Gastroesophageal sphincter (tissue), 3 donors: ENCODE measurements around the gene MOB3B.

Experiments
- CTCF ChIP-seq, 4 experiments: fragments of 200-600 bp in 2 of 4; fragments of 450-650 bp in 2 of 4; sonication (generic) in 1 of 4; IDR thresholded peaks; one replicate each; pipeline ENCODE4 v1.5.1; 2017 to 2019; ENCODE audit warnings: antibody characterized with exemption in 4 of 4, mild to moderate bottlenecking in 2 of 4, moderate library complexity in 2 of 4
- POLR2A ChIP-seq, 2 donors: fragments of 450-650 bp; IDR thresholded peaks; one replicate each; pipeline ENCODE4 v1.6.1; 2017; ENCODE audit warnings: antibody characterized with exemption in 2 of 2, mild to moderate bottlenecking in 2 of 2, moderate library complexity in 1 of 2
- POLR2AphosphoS5 ChIP-seq: sonication (generic); formaldehyde crosslinking; IDR thresholded peaks from one replicate; pipeline ENCODE4 v1.6.1; 2017; ENCODE audit warnings: antibody characterized with exemption

- no peak for TF ChIP-seq POLR2A (IDR thresholded peaks at IDR 0.05)
- no peak for TF ChIP-seq CTCF (IDR thresholded peaks at IDR 0.05)
- no peak for TF ChIP-seq POLR2AphosphoS5
Observed at GRCh38 chr9:27371382-27371781, 158.2 kb downstream of the MOB3B start.
